SU-DHL-6 (cell line): ENCODE results near the gene FARS2.
A peak's percentile ranks its signal among the peaks of the same experiment; 100 is the strongest.

Source experiments
- H2AFZ ChIP-seq: fragments of 200-600 bp; sonication (generic); 2 replicates; pipeline ENCODE4 v1.6.1; 2014; ENCODE audit warnings: low read depth, mild to moderate bottlenecking, moderate library complexity, mixed read lengths, antibody characterized with exemption, low read length; ENCODE audit not compliant: severe bottlenecking
- H3F3A ChIP-seq: fragments of 200-600 bp; shearing (Covaris generic); 2 replicates; pipeline ENCODE4 v1.6.0; 2016; ENCODE audit warnings: antibody characterized with exemption, mild to moderate bottlenecking; ENCODE audit not compliant: insufficient read depth
- H3K27ac ChIP-seq: fragments of 200-600 bp; sonication (generic); 2 replicates; pipeline ENCODE4 v1.5.1; 2016; ENCODE audit warnings: low read depth, mild to moderate bottlenecking, low read length, moderate library complexity, mixed read lengths
- H3K27me3 ChIP-seq: fragments of 200-600 bp; sonication (generic), shearing (Covaris generic); 2 replicates; pipeline ENCODE4 v1.6.0; 2014; ENCODE audit warnings: mild to moderate bottlenecking, low read length
- H3K36me3 ChIP-seq: fragments of 200-600 bp; sonication (generic); 2 replicates; pipeline ENCODE4 v1.6.1; 2014; ENCODE audit warnings: mild to moderate bottlenecking, low read length, mixed read lengths
- H3K4me2 ChIP-seq: fragments of 300-600, 200-600 bp; shearing (Covaris generic), sonication (generic); 2 replicates; pipeline ENCODE4 v1.6.0; 2014; ENCODE audit warnings: low read length, low read depth, mild to moderate bottlenecking; ENCODE audit not compliant: poor library complexity, severe bottlenecking
- H3K4me3 ChIP-seq: fragments of 200-600 bp; sonication (generic); 2 replicates; pipeline ENCODE4 v1.5.1; 2014; ENCODE audit warnings: antibody characterized with exemption, low read length, mild to moderate bottlenecking, mixed read lengths; ENCODE audit not compliant: insufficient read depth, poor library complexity, severe bottlenecking
- H3K79me2 ChIP-seq: fragments of 200-600 bp; sonication (generic); 2 replicates; pipeline ENCODE4 v1.6.1; 2014; ENCODE audit warnings: mild to moderate bottlenecking, low read length, moderate library complexity; ENCODE audit not compliant: insufficient read depth
- H3K9ac ChIP-seq: fragments of 200-600 bp; sonication (generic); 2 replicates; pipeline ENCODE4 v1.7.0; 2014; ENCODE audit warnings: mild to moderate bottlenecking, low read length
- H3K9me2 ChIP-seq: fragments of 200-600 bp; sonication (generic); replicated peaks from 2 replicates; pipeline ENCODE4 v1.6.1; 2014; ENCODE audit warnings: low read length; ENCODE audit not compliant: insufficient read depth
- H3K9me3 ChIP-seq: fragments of 200-600 bp; sonication (generic); 2 replicates; pipeline ENCODE4 v1.6.1; 2014; ENCODE audit warnings: low read length, mixed read lengths; ENCODE audit not compliant: insufficient read depth
- H4K20me1 ChIP-seq: fragments of 200-600 bp; sonication (generic); 2 replicates; pipeline ENCODE4 v1.6.1; 2014; ENCODE audit warnings: low read depth, mild to moderate bottlenecking, antibody characterized with exemption, low read length, moderate library complexity, mixed read lengths
- CTCF ChIP-seq: fragments of 200-600 bp; sonication (generic); IDR thresholded peaks from one replicate; pipeline ENCODE4 v1.5.1; 2017; ENCODE audit warnings: antibody characterized with exemption, mild to moderate bottlenecking, low read length, moderate library complexity; ENCODE audit not compliant: insufficient read depth, poor library complexity, severe bottlenecking
- EZH2phosphoT487 ChIP-seq: fragments of 200-600 bp; sonication (generic), shearing (Covaris generic); conservative IDR thresholded peaks from 2 replicates; pipeline ENCODE4 v1.6.1; 2018; ENCODE audit warnings: mild to moderate bottlenecking, antibody characterized with exemption, low read length, moderate library complexity, mixed read lengths

Gene FARS2

GRCh38 chr6:5744497-5744896 lies 483.2 kb downstream of the FARS2 start:
- H3K9me3 ChIP-seq, result no peaks in the 10 kb centered on the region
- H3F3A ChIP-seq, result no peaks in the 10 kb centered on the region
- H3K27me3 ChIP-seq, result no peaks in the 10 kb centered on the region
- no peak overlapping the region for H3K27ac ChIP-seq
- no peaks in the 10 kb centered on the region for H3K9me2 ChIP-seq
- H2AFZ ChIP-seq, result no peak overlapping the region
- H3K36me3 ChIP-seq, result no peaks in the 10 kb centered on the region
- H3K79me2 ChIP-seq, result no peaks in the 10 kb centered on the region
- H3K4me2 ChIP-seq, result no peak overlapping the region
- no peak overlapping the region for H3K4me3 ChIP-seq
- H3K9ac ChIP-seq, result no peak overlapping the region
- no peaks in the 10 kb centered on the region for H4K20me1 ChIP-seq
- TF ChIP-seq CTCF, result no peak
- TF ChIP-seq EZH2phosphoT487, result no peak

- Histone ChIP-seq H3K9me3 (no peaks in the 10 kb centered on the region), H3K27ac (no peak overlapping the region), H3F3A (no peaks in the 10 kb centered on the region), H4K20me1 (no peaks in the 10 kb centered on the region), H3K4me3 (no peak overlapping the region), H2AFZ (no peak overlapping the region), H3K36me3 (no peaks in the 10 kb centered on the region), H3K4me2 (no peak overlapping the region), H3K79me2 (no peaks in the 10 kb centered on the region), H3K27me3 (no peaks in the 10 kb centered on the region), H3K9me2 (no peaks in the 10 kb centered on the region), H3K9ac (no peak overlapping the region)
- TF ChIP-seq CTCF, result no peak
- TF ChIP-seq EZH2phosphoT487, result no peak
Observed at GRCh38 chr6:5745081-5745480, 483.8 kb downstream of the FARS2 start.

- TF ChIP-seq EZH2phosphoT487, result no peak
- peak; percentile 25 for TF ChIP-seq CTCF
- H3K9me3 ChIP-seq, result no peaks in the 10 kb centered on the region
- H3K27me3 ChIP-seq, result no peaks in the 10 kb centered on the region
Observed at GRCh38 chr6:5746053-5746758, 484.9 kb downstream of the FARS2 start.

More at GRCh38 chr6:5746053-5746758, 484.9 kb downstream of the FARS2 start:
- Histone ChIP-seq H3K4me3 (no peak overlapping the region), H3K4me2 (no peak overlapping the region), H3K79me2 (no peaks in the 10 kb centered on the region), H3K36me3 (no peaks in the 10 kb centered on the region), H3F3A (no peaks in the 10 kb centered on the region), H3K9me2 (no peaks in the 10 kb centered on the region), H3K9ac (no peak overlapping the region), H2AFZ (no peak overlapping the region), H4K20me1 (no peaks in the 10 kb centered on the region), H3K27ac (no peak overlapping the region)
